Measurements from ENCODE around the gene SUGP2.

GRCh38 chr19:19043881-19044280 lies 10.6 kb upstream of the SUGP2 start:
- TF ChIP-seq POLR2AphosphoS5 (IDR thresholded peaks at IDR 0.05; ENCODE audit: borderline replicate concordance, low read depth, low read length) = no peak
- TF ChIP-seq EZH2 (IDR thresholded peaks at IDR 0.05) = no peak
